Spleen (tissue), 11 donors: Measurements from ENCODE around the gene SRCAP. TPM values are rescaled to one million over a fixed set of nuclear protein-coding genes. Genes with fewer than 3 reads are reported as not detected.

ENCODE experiments used
- DNase-seq: peaks from one replicate; pipeline ENCODE4 v3.0.0-alpha.2; 2020
- H3K27ac ChIP-seq, 8 donors: fragments of 200-600 bp; sonication (generic) in 7 of 8; 1 replicate in 4 of 8; 2 replicates in 4 of 8; pipeline versions ENCODE4 v1.5.0 to v1.8.0; 2016 to 2021; ENCODE audit warnings: inconsistent platforms in 4 of 8, mild to moderate bottlenecking in 4 of 8, moderate library complexity in 1 of 8
- H3K27me3 ChIP-seq, 7 donors: fragments of 200-600 bp; sonication (generic) in 6 of 7; replicated peaks in 1 of 7; 1 replicate in 4 of 7; 2 replicates in 3 of 7; pipeline versions ENCODE4 v1.5.0 to v1.8.0; 2016 to 2021; ENCODE audit warnings: inconsistent platforms in 3 of 7, mild to moderate bottlenecking in 1 of 7
- H3K36me3 ChIP-seq, 6 donors: fragments of 200-600 bp; sonication (generic) in 5 of 6; 1 replicate in 4 of 6; 2 replicates in 2 of 6; pipeline versions ENCODE4 v1.5.0 to v1.8.0; 2016 to 2021; ENCODE audit warnings: inconsistent platforms in 2 of 6
- H3K4me1 ChIP-seq, 6 donors: fragments of 200-600 bp; sonication (generic) in 5 of 6; 1 replicate in 3 of 6; 2 replicates in 3 of 6; pipeline versions ENCODE4 v1.5.0 to v1.8.0; 2016 to 2021; ENCODE audit warnings: inconsistent platforms in 3 of 6
- H3K4me3 ChIP-seq, 8 donors: fragments of 200-600 bp; sonication (generic) in 7 of 8; 1 replicate in 4 of 8; 2 replicates in 4 of 8; pipeline versions ENCODE4 v1.5.0 to v1.8.0; 2016 to 2021; ENCODE audit warnings: inconsistent platforms in 4 of 8, mild to moderate bottlenecking in 4 of 8, moderate library complexity in 2 of 8
- H3K9me3 ChIP-seq, 8 donors: fragments of 200-600 bp; sonication (generic) in 7 of 8; 1 replicate in 4 of 8; 2 replicates in 4 of 8; pipeline versions ENCODE4 v1.5.0 to v1.8.0; 2016 to 2021; ENCODE audit warnings: inconsistent platforms in 4 of 8
- CTCF ChIP-seq, 11 experiments: fragments of 200-600 bp in 7 of 11; fragments of 450-650 bp in 4 of 11; sonication (generic) in 4 of 11; IDR thresholded peaks in 8 of 11; conservative IDR thresholded peaks in 3 of 11; 1 replicate in 7 of 11; 2 replicates in 4 of 11; pipeline versions ENCODE4 v1.4.0 to v1.8.0; 2016 to 2021; ENCODE audit warnings: antibody characterized with exemption in 11 of 11, inconsistent platforms in 4 of 11, mild to moderate bottlenecking in 1 of 11
- POLR2A ChIP-seq, 3 donors: fragments of 450-650 bp; IDR thresholded peaks; one replicate each; pipeline ENCODE4 v1.5.1; 2017; ENCODE audit warnings: antibody characterized with exemption in 3 of 3, mild to moderate bottlenecking in 1 of 3
- POLR2AphosphoS5 ChIP-seq, 3 donors: sonication (generic); formaldehyde crosslinking; IDR thresholded peaks; one replicate each; pipeline ENCODE4 v1.5.1; 2017; ENCODE audit warnings: antibody characterized with exemption in 3 of 3
- WGBS, 5 donors: extraction: QIAGEN DNeasy Blood & Tissue Kit in 3 of 5; methylation state at CpG; one replicate each; pipeline versions ENCODE4 v1.1.5 to v1.1.7; 2013 to 2018; 5-methylcytosine and 5-hydroxymethylcytosine counted together
- intact Hi-C: fragments of 100-400 bp; cut with DNase I; formaldehyde crosslinking; loops from one replicate; pipeline ENCODE4 v1.15.0; 2023; ENCODE audit warnings: low total_unique reads
- polyA plus RNA-seq, 3 donors: library from polyadenylated mRNA; stranded (reverse); fragments of 200-250 nt; gene quantifications; one replicate each; pipeline ENCODE4 v1.2.1, GENCODE V29; 2013
- total RNA-seq, 7 donors: library from RNA; depleted of rRNA in 3 of 7; stranded (reverse); fragments of >200 nt in 3 of 7; fragmentation: NEBNext Ultra II Directional in 4 of 7; extraction: Animal tissue kit (Norgen Biotek cat#: 25700) in 4 of 7; gene quantifications; one replicate each; pipeline versions ENCODE4 v1.1.0 to v1.2.1, GENCODE V29; 2016 to 2021
- donor health status: healthy with polysubstance abuse.
- donor health status: DM: no; HTN: no; CAD: no; lungs with moderate emphysema.
- donor health status: DM: no; HTN: no; CAD: no.
- donor health status: Bipolar disorder and iron deficiency.
- donor health status: healthy.
- donor health status: DM: no; HTN: no; CAD: no.
- donor health status: DM: yes; HTN: yes; CAD: no.

The SRCAP gene
- total and polyA plus RNA-seq, 10 donors, result 1.2 to 85.7 (median 68.3) TPM

DNA sequence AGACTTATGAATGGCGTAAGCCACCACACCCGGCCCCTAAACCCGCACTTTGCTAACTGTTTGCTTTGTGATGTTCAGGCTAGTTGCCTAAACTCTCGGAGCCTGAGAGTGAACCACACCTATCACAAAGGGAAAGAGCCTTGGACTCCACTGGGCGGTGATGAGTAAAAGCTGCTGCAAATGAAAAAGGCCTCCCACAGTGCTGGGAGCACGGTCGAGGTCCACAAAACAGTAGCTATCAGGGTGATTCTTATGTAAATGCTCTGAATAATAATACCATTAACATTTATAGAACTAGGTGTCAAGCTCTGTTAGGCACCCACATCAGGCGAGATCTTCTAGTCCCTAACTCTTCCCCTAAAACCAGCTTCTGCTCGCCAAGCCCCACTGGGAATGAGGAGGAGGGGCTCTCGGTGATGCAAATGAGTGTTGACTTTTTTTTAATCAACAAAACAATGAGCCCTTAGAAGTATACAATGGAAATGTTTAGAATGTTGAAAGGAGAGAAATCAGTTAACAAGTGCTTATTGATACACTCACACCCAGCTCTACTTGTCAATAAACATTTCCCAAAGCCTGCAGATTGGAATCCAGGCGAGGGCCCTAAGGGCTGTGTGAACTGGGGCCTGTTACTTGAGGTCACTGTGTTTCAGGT is 20.9 kb upstream of the SRCAP start:
- WGBS, 5 donors, result 82 to 88% (median 85%) methylated on average over 11 of the region's 11 CpGs
- H3K27ac ChIP-seq, result no peak overlapping the region
- H3K36me3 ChIP-seq, result no peaks in the 10 kb centered on the region
- TF ChIP-seq CTCF (IDR thresholded peaks at IDR 0.05 in 8 of 11, conservative IDR thresholded peaks at IDR 0.05 in 3 of 11), result no peak
- TF ChIP-seq POLR2A (IDR thresholded peaks at IDR 0.05), result no peak
- TF ChIP-seq POLR2AphosphoS5 (IDR thresholded peaks at IDR 0.05), result no peak
- H3K4me1 ChIP-seq, result no peaks in the 10 kb centered on the region
- intact Hi-C loops, result no loop called here
- no peak for DNase-seq
- H3K27me3 ChIP-seq, result no peaks in the 10 kb centered on the region
- no peaks in the 10 kb centered on the region for H3K9me3 ChIP-seq
- H3K4me3 ChIP-seq, result no peak overlapping the region

DNA sequence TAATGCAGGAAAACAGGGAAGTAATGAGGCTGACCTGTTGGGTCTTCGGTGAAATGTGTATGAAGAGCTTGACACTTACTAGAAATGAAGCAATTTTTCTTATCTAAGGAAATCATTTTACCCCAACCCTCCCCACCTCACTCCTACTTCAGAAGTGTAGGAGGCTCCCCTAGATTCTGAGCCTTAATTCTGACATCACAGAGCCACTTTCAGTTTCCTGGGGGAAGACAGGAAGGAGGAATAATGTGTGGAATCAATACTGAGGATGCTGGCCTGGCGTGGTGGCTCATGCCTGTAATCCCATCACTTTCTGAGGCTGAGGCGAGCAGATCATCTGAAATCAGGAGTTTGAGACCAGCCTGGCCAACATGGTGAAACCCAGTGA is 20.4 kb upstream of the SRCAP start:
- 64 to 84% (median 78%) methylated on average over 3 of the region's 3 CpGs for WGBS, 5 donors
- no peaks in the 10 kb centered on the region for H3K4me1 ChIP-seq

DNA sequence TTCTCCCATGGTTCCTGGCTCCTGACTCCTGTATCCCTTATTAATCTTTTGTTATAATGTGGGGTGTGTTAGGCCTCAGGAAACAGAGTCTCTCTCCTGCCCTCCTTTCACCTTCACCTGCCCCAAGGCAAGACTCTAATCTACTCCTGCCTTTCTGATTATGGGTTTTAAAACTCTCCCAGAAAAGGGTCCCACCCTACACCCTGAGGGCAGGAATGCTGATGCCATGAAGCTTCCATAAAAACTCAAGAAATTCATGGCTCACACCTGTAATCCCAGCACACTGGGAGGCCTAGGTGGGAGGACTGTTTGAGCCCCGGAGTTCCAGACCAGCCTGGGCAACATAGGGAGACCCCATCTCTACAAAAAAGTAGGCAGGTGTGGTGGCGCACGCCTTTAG is 18.6 kb upstream of the SRCAP start:
- intact Hi-C loops, result no loop called here
- H3K27me3 ChIP-seq, result no peaks in the 10 kb centered on the region
- WGBS, 5 donors, result 91 to 100% (median 93%) methylated on average over 3 of the region's 3 CpGs
- H3K9me3 ChIP-seq, result no peaks in the 10 kb centered on the region
- no peak overlapping the region for H3K4me3 ChIP-seq
- DNase-seq, result no peak
- TF ChIP-seq POLR2A (IDR thresholded peaks at IDR 0.05), result no peak
- TF ChIP-seq POLR2AphosphoS5 (IDR thresholded peaks at IDR 0.05), result no peak
- no peak for TF ChIP-seq CTCF (IDR thresholded peaks at IDR 0.05 in 8 of 11, conservative IDR thresholded peaks at IDR 0.05 in 3 of 11)
- no peaks in the 10 kb centered on the region for H3K4me1 ChIP-seq
- H3K27ac ChIP-seq, result no peak overlapping the region
- no peaks in the 10 kb centered on the region for H3K36me3 ChIP-seq

More for the DNA sequence above, 20.4 kb upstream of the SRCAP start:
- TF ChIP-seq POLR2AphosphoS5 (IDR thresholded peaks at IDR 0.05) (no peak), POLR2A (IDR thresholded peaks at IDR 0.05) (no peak), CTCF (IDR thresholded peaks at IDR 0.05 in 8 of 11, conservative IDR thresholded peaks at IDR 0.05 in 3 of 11) (no peak)
- Histone ChIP-seq H3K9me3 (no peaks in the 10 kb centered on the region), H3K36me3 (no peaks in the 10 kb centered on the region), H3K27ac (no peak overlapping the region), H3K27me3 (no peaks in the 10 kb centered on the region), H3K4me3 (no peak overlapping the region)
- DNase-seq, result no peak
- intact Hi-C loops, result no loop called here

DNA sequence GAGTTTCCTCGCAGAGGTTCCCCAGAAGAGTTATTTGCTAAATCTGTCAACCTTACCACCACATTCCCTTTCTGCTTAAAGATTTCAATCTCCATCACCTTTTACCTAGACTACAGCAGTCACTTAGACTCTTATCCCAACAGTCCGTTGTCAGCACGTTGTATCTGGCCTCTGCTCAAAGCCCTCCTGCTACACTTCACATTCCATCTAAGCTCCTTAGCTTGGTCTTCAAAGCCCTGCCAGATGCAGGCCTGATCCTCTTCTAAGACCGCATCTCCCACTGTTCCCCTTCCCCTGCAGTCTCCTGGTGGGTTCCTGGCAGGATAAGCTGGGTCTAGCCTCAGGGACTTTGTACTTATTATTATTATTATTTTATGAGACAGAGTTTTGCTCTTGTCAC is 10.3 kb upstream of the SRCAP start:
- no peaks in the 10 kb centered on the region for H3K27me3 ChIP-seq
- no peak for DNase-seq
- no peak for TF ChIP-seq POLR2AphosphoS5 (IDR thresholded peaks at IDR 0.05)
- TF ChIP-seq POLR2A (IDR thresholded peaks at IDR 0.05), result no peak
- no peak for TF ChIP-seq CTCF (IDR thresholded peaks at IDR 0.05 in 8 of 11, conservative IDR thresholded peaks at IDR 0.05 in 3 of 11)
- 77 to 93% (median 85%) methylated on average over 4 of the region's 4 CpGs for WGBS, 5 donors
- peaks cover 0 to 12% (median 5%) of the 10 kb centered on the region in 6 donors for H3K4me1 ChIP-seq
- H3K4me3 ChIP-seq, result no peak overlapping the region
- H3K27ac ChIP-seq, result no peak overlapping the region
- H3K36me3 ChIP-seq, result no peaks in the 10 kb centered on the region
- no peaks in the 10 kb centered on the region for H3K9me3 ChIP-seq
- intact Hi-C loops, result no loop called here
